PC-9 (cell line): ENCODE measurements around the gene MAMSTR. TPM values are rescaled to one million over a fixed set of nuclear protein-coding genes. Genes with fewer than 3 reads are reported as not detected.
A peak's percentile ranks its signal among the peaks of the same experiment; 100 is the strongest.
"Not testable (repeated sequence)": the region's sequence is repeated elsewhere in the genome, so short reads cannot be mapped to it uniquely, and the experiment has no call there.

Experiments used
- Bru-seq: library from RNA; stranded (reverse); fragments of 400-500 nt; gene quantifications from one replicate; lab custom pipeline; 2021; lab: Mats Ljungman, UMichigan
- BruChase-seq, 2 experiments: library from RNA; stranded (reverse); fragments of 400-500 nt; gene quantifications; one replicate each; lab custom pipeline; 2021; lab: Mats Ljungman, UMichigan
- BruUV-seq: library from RNA; stranded (reverse); fragments of 400-500 nt; replicated peaks from 2 replicates; lab custom pipeline; 2021; lab: Mats Ljungman, UMichigan
- CTCF ChIA-PET: fragments of 300-600 bp; sonication (Branson Sonifier 250); formaldehyde crosslinking; loops from one replicate; lab custom pipeline; 2022; ENCODE audit warnings: antibody characterized with exemption; lab: Charles Lee
- POLR2A ChIA-PET: fragments of 300-600 bp; sonication (Branson Sonifier 250); formaldehyde crosslinking; loops from one replicate; lab custom pipeline; 2022; ENCODE audit warnings: antibody characterized with exemption; ENCODE audit not compliant: unreplicated experiment; lab: Charles Lee
- DNase-seq, 2 experiments: peaks; one replicate each; pipeline versions ENCODE4 v3.0.0 to v3.0.0-alpha.2; 2015 to 2022; ENCODE audit warnings: mixed read lengths in 1 of 2
- H2AFZ ChIP-seq: fragments of 200-600 bp; sonication (generic); 2 replicates; pipeline ENCODE4 v1.8.1; 2017; ENCODE audit warnings: antibody characterized with exemption
- H3F3A ChIP-seq: fragments of 200-600 bp; sonication (generic); 2 replicates; pipeline ENCODE4 v1.8.1; 2017; ENCODE audit warnings: antibody characterized with exemption, mild to moderate bottlenecking, low read depth; ENCODE audit not compliant: insufficient read depth
- H3K27ac ChIP-seq: fragments of 200-600 bp; sonication (generic); 2 replicates; pipeline ENCODE4 v1.6.1; 2016; ENCODE audit warnings: mixed run types
- H3K27me3 ChIP-seq: fragments of 200-600 bp; sonication (generic); 2 replicates; pipeline ENCODE4 v1.6.1; 2016; ENCODE audit warnings: low read depth, mixed run types; ENCODE audit not compliant: insufficient read depth
- H3K36me3 ChIP-seq: fragments of 200-600 bp; sonication (generic); 2 replicates; pipeline ENCODE4 v1.6.1; 2016; ENCODE audit warnings: low read depth, mixed run types
- H3K4me1 ChIP-seq: fragments of 200-600 bp; sonication (generic); replicated peaks from 2 replicates; pipeline ENCODE4 v1.6.1; 2016; ENCODE audit warnings: mixed run types; ENCODE audit not compliant: insufficient read depth
- H3K4me2 ChIP-seq: fragments of 200-600 bp; sonication (generic); 2 replicates; pipeline ENCODE4 v1.6.1; 2017; ENCODE audit warnings: mixed run types
- H3K4me3 ChIP-seq: fragments of 200-600 bp; sonication (generic); 2 replicates; pipeline ENCODE4 v1.6.1; 2016; ENCODE audit warnings: mixed run types
- H3K79me2 ChIP-seq: fragments of 200-600 bp; sonication (generic); 2 replicates; pipeline ENCODE4 v1.6.1; 2017; ENCODE audit warnings: low read depth, mixed run types
- H3K9me2 ChIP-seq: fragments of 200-600 bp; sonication (generic); 2 replicates; pipeline ENCODE4 v1.8.1; 2017; ENCODE audit warnings: mild to moderate bottlenecking; ENCODE audit not compliant: insufficient read depth
- H3K9me3 ChIP-seq: fragments of 200-600 bp; sonication (generic); 2 replicates; pipeline ENCODE4 v1.8.1; 2016; ENCODE audit warnings: low read depth; ENCODE audit not compliant: insufficient read depth
- H4K20me1 ChIP-seq: fragments of 200-600 bp; sonication (generic); 2 replicates; pipeline ENCODE4 v1.8.1; 2017; ENCODE audit not compliant: insufficient read depth
- CTCF ChIP-seq: fragments of 200-600 bp; sonication (generic); conservative IDR thresholded peaks from 2 replicates; pipeline ENCODE4 v1.6.1; 2017; ENCODE audit warnings: mixed run types, antibody characterized with exemption, mild to moderate bottlenecking, moderate library complexity
- EZH2 ChIP-seq: fragments of 200-600 bp; sonication (generic); IDR thresholded peaks from 2 replicates; pipeline ENCODE4 v1.8.0; 2017; ENCODE audit warnings: antibody characterized with exemption, low read depth
- intact Hi-C: fragments of 100-400 bp; cut with micrococcal nuclease; formaldehyde crosslinking; loops from one replicate; pipeline ENCODE4 v1.10.0; 2022; ENCODE audit not compliant: unreplicated experiment
- long read RNA-seq: library from polyadenylated mRNA; stranded (forward); transcript quantifications from one replicate; pipeline ENCODE4 v2.0.0, GENCODE V29; 2022
- total RNA-seq: library from RNA; stranded (reverse); gene quantifications from 2 replicates; pipeline ENCODE4 v1.2.3, GENCODE V29; 2021

MAMSTR gene, protein sequence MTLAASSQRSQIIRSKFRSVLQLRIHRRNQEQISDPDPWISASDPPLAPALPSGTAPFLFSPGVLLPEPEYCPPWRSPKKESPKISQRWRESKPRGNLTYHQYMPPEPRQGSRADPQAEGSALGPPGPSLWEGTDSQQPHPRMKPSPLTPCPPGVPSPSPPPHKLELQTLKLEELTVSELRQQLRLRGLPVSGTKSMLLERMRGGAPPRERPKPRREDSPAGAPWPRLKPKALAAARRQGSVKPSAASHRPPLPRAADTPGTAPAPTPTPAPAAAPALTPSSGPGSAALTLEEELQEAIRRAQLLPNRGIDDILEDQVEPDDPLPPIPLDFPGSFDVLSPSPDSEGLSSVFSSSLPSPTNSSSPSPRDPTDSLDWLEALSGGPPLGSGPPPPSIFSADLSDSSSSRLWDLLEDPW
- total RNA-seq (2.6 and 3.9 TPM in 2 replicates), Bru-seq, nascent RNA (percentile 31 among the genes with signal in this experiment), BruChase-seq, experiment 1, labeled RNA remaining after a 2-hour chase (percentile 42 among the genes with signal in this experiment), BruChase-seq, experiment 2, labeled RNA remaining after a 6-hour chase (percentile 33 among the genes with signal in this experiment)
- long read RNA-seq, partial matches to known transcripts: 0 of 14 reads
- long read RNA-seq, other reads (novel, unspliced or antisense): 14 of 14 reads

GRCh38 chr19:48719263-48720171 lies at the start of gene MAMSTR:
Gene MAMSTR, minus strand, starts transcription at chr19:48719725. Its CDS starts 694 bp downstream, at chr19:48719031.
- H3K9me3 ChIP-seq: no peaks in the 10 kb centered on the region
- no peaks in the 10 kb centered on the region for H3K9me2 ChIP-seq
- ChIA-PET POLR2A (no interaction called here), CTCF (no interaction called here)
- no peaks in the 10 kb centered on the region for H3K27me3 ChIP-seq
- DNase-seq: no peak
- no TSS peak for BruUV-seq
- no peak within 1 kb of the TSS for H3K27ac ChIP-seq
- H3K36me3 ChIP-seq: no peaks in the 10 kb centered on the region
- TF ChIP-seq CTCF (no peak), EZH2 (no peak)
- intact Hi-C loops: no loop called here
- peaks cover 12% of the 10 kb centered on the region for H3K4me1 ChIP-seq
- H2AFZ ChIP-seq: no peak within 1 kb of the TSS
- H3K4me2 ChIP-seq: peak within 1 kb of the TSS; percentile 68
- peaks cover 9% of the 10 kb centered on the region; the same call in 1 of the 2 replicates for H3K79me2 ChIP-seq
- H4K20me1 ChIP-seq: no peaks in the 10 kb centered on the region
- peak within 1 kb of the TSS; percentile 69; the same call in 1 of the 2 replicates for H3K4me3 ChIP-seq
- H3F3A ChIP-seq: no peaks in the 10 kb centered on the region

GRCh38 chr19:48768994-48769713 lies 49.6 kb upstream of the MAMSTR start:
- Histone ChIP-seq H2AFZ (no peak overlapping the region), H3K4me3 (0 out of 2 replicates have a peak overlapping the region, but pooled peaks have one; percentile 19), H3K27me3 (no peaks in the 10 kb centered on the region), H3K27ac (peak overlapping the region; percentile 92), H3K9me3 (no peaks in the 10 kb centered on the region), H3K36me3 (no peaks in the 10 kb centered on the region), H4K20me1 (no peaks in the 10 kb centered on the region), H3K4me1 (peaks cover 32% of the 10 kb centered on the region), H3K79me2 (no peaks in the 10 kb centered on the region), H3F3A (peaks cover 35% of the 10 kb centered on the region), H3K9me2 (no peaks in the 10 kb centered on the region), H3K4me2 (peak overlapping the region; percentile 68)
- intact Hi-C loops: no loop called here
- TF ChIP-seq EZH2: no peak
- TF ChIP-seq CTCF: no peak
- ChIA-PET CTCF (no interaction called here), POLR2A (no interaction called here)
- peak in 1 of 2 experiments; percentile 67 for DNase-seq
- BruUV-seq: no TSS peak

- intact Hi-C loops, H3K4me2 ChIP-seq, DNase-seq, POLR2A ChIA-PET, H3K4me3 ChIP-seq, H3K9me2 ChIP-seq, H3K36me3 ChIP-seq, H3K27me3 ChIP-seq, CTCF ChIA-PET, H4K20me1 ChIP-seq, BruUV-seq, H3K79me2 ChIP-seq, H2AFZ ChIP-seq, H3K9me3 ChIP-seq: not testable (repeated sequence)
- Histone ChIP-seq H3K27ac (peak overlapping the region; percentile 92; the same call in 1 of the 2 replicates), H3K4me1 (peaks cover 32% of the 10 kb centered on the region), H3F3A (peaks cover 35% of the 10 kb centered on the region)
Measured at GRCh38 chr19:48768171-48768753, 48.7 kb upstream of the MAMSTR start.

GRCh38 chr19:48765816-48766215 lies 46.3 kb upstream of the MAMSTR start:
- H3K27me3 ChIP-seq, H3K79me2 ChIP-seq, DNase-seq, H3K9me3 ChIP-seq, BruUV-seq, POLR2A ChIA-PET, H3K9me2 ChIP-seq, H3K4me2 ChIP-seq, H4K20me1 ChIP-seq, H3K4me3 ChIP-seq, H2AFZ ChIP-seq, intact Hi-C loops, H3K36me3 ChIP-seq, H3K27ac ChIP-seq: not testable (repeated sequence)
- peaks cover 22% of the 10 kb centered on the region for H3F3A ChIP-seq
- H3K4me1 ChIP-seq: peaks cover 28% of the 10 kb centered on the region
- CTCF ChIA-PET: interaction anchor here (0.7 kb wide), 1 partner anchor 76 kb away, joined by 3 read pairs; no protein-coding TSS in a partner anchor
